GM23248 (cell line): ENCODE results near the gene EPHA1. TPM values are rescaled to one million over a fixed set of nuclear protein-coding genes. Genes with fewer than 3 reads are reported as not detected.

Experiments
- DNase-seq: peaks from one replicate; pipeline ENCODE4 v3.0.0-alpha.2; 2015
- H2AFZ ChIP-seq: fragments of 200-600 bp; sonication (generic); 2 replicates; pipeline ENCODE4 v1.6.1; 2016; ENCODE audit warnings: antibody characterized with exemption
- H3F3A ChIP-seq: fragments of 200-600 bp; sonication (generic); 2 replicates; pipeline ENCODE4 v1.6.1; 2016; ENCODE audit warnings: mild to moderate bottlenecking, antibody characterized with exemption, mixed run types; ENCODE audit not compliant: insufficient read depth
- H3K27ac ChIP-seq: fragments of 200-600 bp; sonication (generic); 2 replicates; pipeline ENCODE4 v1.5.1; 2016; ENCODE audit warnings: mild to moderate bottlenecking
- H3K27me3 ChIP-seq: fragments of 200-600 bp; sonication (generic); replicated peaks from 2 replicates; pipeline ENCODE4 v1.6.1; 2016; ENCODE audit warnings: mild to moderate bottlenecking; ENCODE audit not compliant: insufficient read depth
- H3K36me3 ChIP-seq: fragments of 200-600 bp; sonication (generic); 2 replicates; pipeline ENCODE4 v1.6.1; 2016; ENCODE audit warnings: low read depth, mild to moderate bottlenecking
- H3K4me1 ChIP-seq: fragments of 200-600 bp; sonication (generic); 2 replicates; pipeline ENCODE4 v1.6.1; 2016; ENCODE audit warnings: mild to moderate bottlenecking; ENCODE audit not compliant: insufficient read depth
- H3K4me2 ChIP-seq: fragments of 200-600 bp; sonication (generic); one replicate; pipeline ENCODE4 v1.6.1; 2016; ENCODE audit warnings: mild to moderate bottlenecking; ENCODE audit not compliant: unreplicated experiment
- H3K4me3 ChIP-seq: fragments of 200-600 bp; sonication (generic); 2 replicates; pipeline ENCODE4 v1.5.1; 2016; ENCODE audit warnings: mild to moderate bottlenecking
- H3K79me2 ChIP-seq: fragments of 200-600 bp; sonication (generic); 2 replicates; pipeline ENCODE4 v1.6.1; 2016; ENCODE audit warnings: mild to moderate bottlenecking; ENCODE audit not compliant: insufficient read depth
- H3K9ac ChIP-seq: fragments of 200-600 bp; sonication (generic); 2 replicates; pipeline ENCODE4 v1.6.1; 2016; ENCODE audit warnings: mild to moderate bottlenecking
- H3K9me2 ChIP-seq: fragments of 200-600 bp; sonication (generic); 2 replicates; pipeline ENCODE4 v1.6.1; 2016; ENCODE audit warnings: mixed run types, mild to moderate bottlenecking, moderate library complexity; ENCODE audit not compliant: insufficient read depth
- H3K9me3 ChIP-seq: fragments of 200-600 bp; sonication (generic); one replicate; pipeline ENCODE4 v1.6.1; 2017; ENCODE audit warnings: low read depth
- H4K20me1 ChIP-seq: fragments of 200-600 bp; sonication (generic); 2 replicates; pipeline ENCODE4 v1.6.0; 2016; ENCODE audit not compliant: insufficient read depth
- EZH2 ChIP-seq: fragments of 200-600 bp; sonication (generic); IDR thresholded peaks from 2 replicates; pipeline ENCODE4 v1.6.1; 2018; ENCODE audit warnings: antibody characterized with exemption, mild to moderate bottlenecking; ENCODE audit not compliant: insufficient read depth, poor library complexity, severe bottlenecking
- EZH2phosphoT487 ChIP-seq: fragments of 200-600 bp; sonication (generic); IDR thresholded peaks from 2 replicates; pipeline ENCODE4 v1.6.1; 2018; ENCODE audit warnings: antibody characterized with exemption, moderate library complexity, mild to moderate bottlenecking, low read depth; ENCODE audit not compliant: insufficient read depth
- WGBS, 2 experiments: methylation state at CpG; one replicate each; pipeline ENCODE4 v1.1.6; 2015 to 2017; ENCODE audit warnings: low lambda C conversion rate in 2 of 2, low coverage in 1 of 2; ENCODE audit errors: missing lambda C conversion rate in 2 of 2; 5-methylcytosine and 5-hydroxymethylcytosine counted together
- in situ Hi-C: fragments of 300-500 bp; cut with MboI; formaldehyde crosslinking; loops from 2 replicates; pipeline ENCODE4 v1.15.0; 2020
- polyA plus RNA-seq: library from polyadenylated mRNA; unstranded; fragments of >200 nt; fragmentation: Nextera tagmentation; extraction: Ambion mirVana; gene quantifications from 2 replicates; pipeline ENCODE4 v1.2.1, GENCODE V29; 2016
- total RNA-seq: library from RNA; depleted of rRNA; stranded (reverse); fragments of >200 nt; shearing (Covaris generic); gene quantifications from 2 replicates; pipeline ENCODE4 v1.2.3, GENCODE V29; 2014

EPHA1 gene
- total and polyA plus RNA-seq, 2 experiments from 2014 or later = 0.83 TPM; not detected in 1

- 68 to 70% methylated on average over 4 of the region's 4 CpGs for WGBS, 2 experiments
- peaks cover 9% of the 10 kb centered on the region for H3F3A ChIP-seq
- no peak for DNase-seq
Measured at GRCh38 chr7:143372070-143372469, 36.6 kb downstream of the EPHA1 start.

DNA sequence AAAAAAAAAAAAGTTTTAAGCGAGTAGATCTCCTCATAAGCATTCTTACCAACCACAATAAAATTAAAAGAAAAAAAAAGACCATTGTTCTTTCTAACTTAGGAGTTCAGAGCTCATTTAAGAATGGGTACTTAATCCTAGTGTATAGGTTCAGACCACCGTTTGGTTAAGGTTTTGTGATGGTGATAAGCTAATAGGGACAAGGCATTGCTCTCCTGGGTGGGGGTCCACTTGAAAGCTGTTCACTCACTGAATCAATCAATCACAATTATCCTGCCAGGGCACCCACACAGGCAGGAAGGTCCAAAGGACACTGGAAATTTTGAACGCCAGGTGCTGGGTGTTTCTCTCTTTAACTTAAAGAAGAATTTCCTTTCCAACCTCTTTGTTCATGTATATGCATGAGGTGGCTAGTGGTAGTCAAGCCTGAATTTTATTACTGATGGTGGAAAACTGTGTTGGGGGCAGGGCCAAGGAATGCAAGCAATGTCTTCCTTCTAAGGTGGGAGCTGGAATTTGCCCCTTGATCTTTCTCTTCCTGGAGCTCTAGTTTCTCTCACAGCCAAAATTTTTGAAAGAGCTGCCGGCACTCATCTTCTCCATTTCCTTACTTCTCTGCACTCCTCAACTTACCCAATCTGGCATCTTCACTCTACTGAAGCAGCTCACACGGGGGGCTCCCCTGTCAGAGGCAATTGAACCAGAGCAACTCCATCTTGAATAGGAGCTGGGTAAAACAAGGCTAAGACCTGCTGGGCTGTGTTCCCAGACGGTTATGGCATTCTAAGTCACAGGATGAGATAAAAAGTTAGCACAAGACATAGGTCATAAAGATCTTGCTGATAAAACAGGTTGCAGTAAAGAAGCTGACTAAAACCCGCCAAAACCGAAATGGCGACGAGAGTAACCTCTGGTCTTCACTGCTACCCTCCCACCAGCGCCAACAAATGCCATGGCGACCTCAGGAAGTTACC is 38.7 kb downstream of the EPHA1 start:
- H4K20me1 ChIP-seq = no peaks in the 10 kb centered on the region

More at GRCh38 chr7:143372070-143372469, 36.6 kb downstream of the EPHA1 start:
- Histone ChIP-seq H3K4me2 (no peak overlapping the region), H3K4me1 (peaks cover 16% of the 10 kb centered on the region), H3K27ac (no peak overlapping the region), H3K9ac (no peak overlapping the region), H3K4me3 (no peak overlapping the region), H3K79me2 (no peaks in the 10 kb centered on the region), H3K9me2 (no peaks in the 10 kb centered on the region), H4K20me1 (no peaks in the 10 kb centered on the region), H2AFZ (no peak overlapping the region), H3K36me3 (no peaks in the 10 kb centered on the region), H3K27me3 (no peaks in the 10 kb centered on the region), H3K9me3 (no peaks in the 10 kb centered on the region)
- in situ Hi-C loops = no loop called here
- no peak for TF ChIP-seq EZH2phosphoT487
- no peak for TF ChIP-seq EZH2

GRCh38 chr7:143368387-143368786 is 40.3 kb downstream of the EPHA1 start:
- Histone ChIP-seq H3F3A (no peaks in the 10 kb centered on the region), H3K4me3 (no peak overlapping the region), H2AFZ (no peak overlapping the region), H3K9ac (no peak overlapping the region), H3K9me3 (no peaks in the 10 kb centered on the region), H3K9me2 (no peaks in the 10 kb centered on the region), H4K20me1 (no peaks in the 10 kb centered on the region), H3K79me2 (no peaks in the 10 kb centered on the region), H3K4me2 (no peak overlapping the region), H3K27me3 (peaks cover 20% of the 10 kb centered on the region), H3K4me1 (peaks cover 4% of the 10 kb centered on the region; the same call in 1 of the 2 replicates), H3K27ac (no peak overlapping the region), H3K36me3 (no peaks in the 10 kb centered on the region)
- in situ Hi-C loops = no loop called here
- 100% methylated on average over 1 of the region's 1 CpG for WGBS, 2 experiments
- no peak for DNase-seq
- TF ChIP-seq EZH2 = no peak
- no peak for TF ChIP-seq EZH2phosphoT487

More for the DNA sequence above, 38.7 kb downstream of the EPHA1 start:
- H3K9me3 ChIP-seq = no peaks in the 10 kb centered on the region
- H3K27me3 ChIP-seq = 0 out of 2 replicates have a peak, but pooled peaks cover 6% of the 10 kb centered on the region
- TF ChIP-seq EZH2phosphoT487 (no peak), EZH2 (no peak)
- no peak overlapping the region for H3K9ac ChIP-seq
- H3K9me2 ChIP-seq = no peaks in the 10 kb centered on the region
- H3K36me3 ChIP-seq = no peaks in the 10 kb centered on the region
- H3K79me2 ChIP-seq = no peaks in the 10 kb centered on the region
- H3K4me2 ChIP-seq = no peak overlapping the region
- WGBS, 2 experiments = 80 to 81% methylated on average over 12 of the region's 12 CpGs
- no peak overlapping the region for H2AFZ ChIP-seq
- DNase-seq = no peak
- H3K27ac ChIP-seq = no peak overlapping the region
- in situ Hi-C loops = no loop called here
- peaks cover 4% of the 10 kb centered on the region for H3K4me1 ChIP-seq
- no peak overlapping the region for H3K4me3 ChIP-seq
- H3F3A ChIP-seq = no peaks in the 10 kb centered on the region

GRCh38 chr7:143367972-143368371 is 40.7 kb downstream of the EPHA1 start:
- Histone ChIP-seq H3K9ac (no peak overlapping the region), H3K27me3 (peaks cover 24% of the 10 kb centered on the region), H3F3A (no peaks in the 10 kb centered on the region), H3K9me3 (no peaks in the 10 kb centered on the region), H2AFZ (no peak overlapping the region), H3K36me3 (no peaks in the 10 kb centered on the region), H3K4me2 (no peak overlapping the region), H3K9me2 (no peaks in the 10 kb centered on the region), H3K27ac (no peak overlapping the region), H3K4me1 (peaks cover 4% of the 10 kb centered on the region; the same call in 1 of the 2 replicates), H3K79me2 (no peaks in the 10 kb centered on the region), H4K20me1 (no peaks in the 10 kb centered on the region), H3K4me3 (no peak overlapping the region)
- TF ChIP-seq EZH2 (no peak), EZH2phosphoT487 (no peak)
- peak; percentile 45 for DNase-seq
- 83 to 85% methylated on average over 4 of the region's 4 CpGs for WGBS, 2 experiments
- in situ Hi-C loops = no loop called here
